ENCODE measurements around the gene TXLNA.
A peak's percentile ranks its signal among the peaks of the same experiment; 100 is the strongest.

TXLNA gene

GRCh38 chr1:32215629-32216480, 36.4 kb downstream of the TXLNA start:
- peak; percentile 53 for DNase-seq

- DNase-seq, result no peak
Observed at GRCh38 chr1:32216566-32216965, 37.1 kb downstream of the TXLNA start.

DNA sequence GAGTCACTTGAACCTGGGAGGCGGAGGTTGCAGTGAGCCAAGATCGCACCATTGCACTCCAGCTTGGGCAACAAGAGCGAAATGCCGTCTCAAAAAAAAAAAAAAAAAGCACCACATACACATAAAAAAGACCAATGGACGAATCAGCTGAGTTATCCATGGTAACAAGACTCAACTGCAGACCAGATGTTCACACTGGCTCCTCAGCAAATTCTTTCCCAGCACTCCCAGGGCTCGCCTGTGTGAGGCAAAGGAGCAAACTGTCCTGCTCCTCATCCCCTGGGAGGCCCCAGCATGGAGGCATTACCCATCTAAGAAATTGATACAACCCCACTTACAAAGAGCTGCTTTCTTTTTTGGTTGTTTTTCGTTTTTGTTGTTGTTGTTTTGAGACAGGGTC, 39.5 kb downstream of the TXLNA start:
- DNase-seq, result no peak

DNA sequence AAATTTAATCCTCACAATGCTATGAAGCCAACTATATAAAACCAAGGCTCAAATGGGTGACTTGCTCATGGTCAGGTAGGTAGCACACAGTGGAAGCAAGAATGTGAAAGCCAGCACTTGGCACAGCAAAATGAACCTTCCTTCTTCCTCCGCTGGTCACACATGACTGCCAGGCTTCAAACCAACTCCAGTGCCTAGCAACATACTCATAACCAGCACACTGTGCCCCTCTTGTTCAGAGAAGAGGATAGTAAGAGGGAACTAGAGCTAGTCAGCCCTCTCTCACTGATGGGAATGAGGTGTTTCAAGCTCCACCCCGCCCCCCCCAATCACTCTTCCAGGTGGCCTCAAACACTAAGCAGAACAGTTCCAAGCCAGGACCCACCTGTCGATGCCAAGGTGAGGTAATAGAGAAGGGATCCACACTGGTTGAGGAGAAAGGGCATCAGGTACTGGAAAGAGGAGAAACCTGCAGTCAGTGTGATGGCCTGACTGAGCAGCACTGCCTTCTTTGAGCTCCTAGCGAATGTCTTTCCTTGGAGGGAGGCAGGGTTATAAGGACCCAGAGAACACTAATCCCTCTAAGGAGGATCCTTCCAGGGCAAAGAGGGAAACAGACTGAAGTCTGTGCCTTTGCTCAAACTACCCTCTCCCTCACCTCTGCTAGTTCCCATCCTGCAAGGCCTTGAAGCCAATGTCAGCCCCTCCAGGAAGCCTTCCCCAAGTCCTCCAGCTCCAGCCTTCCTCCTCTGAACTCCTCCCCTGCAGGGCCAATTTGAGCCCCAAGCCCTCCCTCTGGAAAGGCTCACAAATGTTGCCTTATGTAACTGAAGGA, 41.5 kb downstream of the TXLNA start:
- no peak for DNase-seq

GRCh38 chr1:32221581-32221979, 42.1 kb downstream of the TXLNA start:
- DNase-seq, result no peak

- DNase-seq, result peak; percentile 47
Observed at GRCh38 chr1:32221980-32222755, 42.7 kb downstream of the TXLNA start, which contains the start of the genes EIF3I and TMEM234. EIF3I (plus strand) TSS chr1:32222407; CDS start chr1:32222442, 35 bp downstream. TMEM234 (minus strand) TSS chr1:32222353; CDS start chr1:32222322, 31 bp downstream.

- DNase-seq, result no peak
Observed at GRCh38 chr1:32223683-32224082, 44.2 kb downstream of the TXLNA start.

DNA sequence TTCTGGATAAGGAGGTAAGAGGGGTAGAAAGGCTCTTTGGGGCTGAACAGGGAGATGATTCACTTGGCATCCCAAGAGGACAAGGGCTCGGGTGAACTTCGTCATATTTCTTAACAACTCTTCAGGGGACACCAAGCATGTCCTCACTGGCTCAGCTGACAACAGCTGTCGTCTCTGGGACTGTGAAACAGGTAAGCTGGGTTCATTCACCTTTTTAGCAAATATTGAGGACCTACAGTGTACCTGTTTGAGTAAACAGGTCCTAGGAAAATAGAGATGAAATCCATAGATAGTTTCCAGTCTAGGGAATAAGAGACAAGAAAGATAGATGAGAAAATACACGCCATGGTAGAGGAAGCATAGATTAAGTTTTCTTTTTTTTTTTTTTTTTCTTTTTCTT, 44.8 kb downstream of the TXLNA start:
- no peak for DNase-seq

- no peak for DNase-seq
Observed at GRCh38 chr1:32228771-32229170, 49.3 kb downstream of the TXLNA start.

- DNase-seq, result no peak
Observed at GRCh38 chr1:32231843-32232432, 52.5 kb downstream of the TXLNA start.

- DNase-seq, result no peak
Observed at GRCh38 chr1:32232558-32233304, 53.3 kb downstream of the TXLNA start.

DNA sequence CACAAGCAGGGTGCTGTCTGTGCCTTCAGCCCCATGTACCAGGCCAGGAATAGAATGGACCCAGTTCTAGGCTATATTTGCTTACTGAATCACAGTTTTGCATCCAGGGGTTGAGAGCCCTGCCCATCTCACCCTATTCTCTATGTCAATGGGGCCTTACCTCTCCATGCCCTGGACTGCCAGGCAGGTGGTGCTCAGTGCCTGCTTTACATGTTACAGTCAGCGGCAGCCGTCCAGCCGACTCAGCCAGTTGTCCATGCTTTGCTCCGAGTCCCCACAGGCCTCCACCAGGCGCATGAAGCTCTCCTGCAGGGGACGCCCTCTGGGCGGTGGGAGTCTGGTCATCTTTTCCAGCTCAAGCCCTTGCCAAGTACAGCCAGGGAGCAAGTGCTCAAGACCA, 55.3 kb downstream of the TXLNA start:
- no peak for DNase-seq

GRCh38 chr1:32239337-32239736, 59.9 kb downstream of the TXLNA start:
- no peak for DNase-seq

- no peak for DNase-seq
Observed at GRCh38 chr1:32239790-32240139, 60.3 kb downstream of the TXLNA start.

DNA sequence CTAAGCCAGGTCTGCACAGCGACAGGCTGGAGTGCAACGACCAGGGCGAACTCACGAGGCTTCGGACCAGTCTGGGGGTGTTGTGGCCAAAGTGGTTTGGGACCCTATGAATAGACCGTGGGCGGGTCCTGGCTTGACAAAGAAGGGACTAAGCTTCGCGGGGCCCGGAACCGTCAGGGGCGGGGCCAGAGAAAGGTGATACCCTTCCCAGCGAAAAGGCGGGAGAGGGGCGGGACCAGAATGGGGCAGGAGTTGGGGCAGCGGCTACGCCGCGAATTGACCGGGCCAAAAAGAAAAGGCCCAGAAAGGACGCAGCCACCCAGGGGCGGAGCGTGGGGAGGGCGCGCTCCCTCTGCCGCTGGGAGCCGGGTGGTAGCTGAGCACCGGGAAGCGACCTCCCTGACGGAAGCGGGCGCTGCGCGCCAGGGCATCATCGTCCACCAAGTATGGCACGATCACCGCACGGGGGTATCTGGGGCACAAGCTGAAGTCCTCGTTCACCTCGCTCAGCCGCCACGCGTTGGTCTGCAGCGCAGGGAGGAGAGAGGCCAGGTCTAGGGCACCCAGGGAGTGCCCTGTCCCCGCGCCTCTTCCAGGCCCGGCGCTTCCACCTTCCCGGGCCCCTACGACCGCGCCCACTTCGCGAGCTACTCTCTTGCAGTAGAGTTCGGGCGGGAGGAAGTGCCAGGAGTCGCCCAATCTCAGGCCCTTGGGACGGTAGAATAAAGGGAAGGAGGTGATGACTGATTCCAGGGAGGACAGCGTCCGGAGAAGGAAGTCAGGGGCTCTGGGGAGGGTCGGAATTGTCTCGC, 60.9 kb downstream of the TXLNA start:
- peak; percentile 34 for DNase-seq

DNA sequence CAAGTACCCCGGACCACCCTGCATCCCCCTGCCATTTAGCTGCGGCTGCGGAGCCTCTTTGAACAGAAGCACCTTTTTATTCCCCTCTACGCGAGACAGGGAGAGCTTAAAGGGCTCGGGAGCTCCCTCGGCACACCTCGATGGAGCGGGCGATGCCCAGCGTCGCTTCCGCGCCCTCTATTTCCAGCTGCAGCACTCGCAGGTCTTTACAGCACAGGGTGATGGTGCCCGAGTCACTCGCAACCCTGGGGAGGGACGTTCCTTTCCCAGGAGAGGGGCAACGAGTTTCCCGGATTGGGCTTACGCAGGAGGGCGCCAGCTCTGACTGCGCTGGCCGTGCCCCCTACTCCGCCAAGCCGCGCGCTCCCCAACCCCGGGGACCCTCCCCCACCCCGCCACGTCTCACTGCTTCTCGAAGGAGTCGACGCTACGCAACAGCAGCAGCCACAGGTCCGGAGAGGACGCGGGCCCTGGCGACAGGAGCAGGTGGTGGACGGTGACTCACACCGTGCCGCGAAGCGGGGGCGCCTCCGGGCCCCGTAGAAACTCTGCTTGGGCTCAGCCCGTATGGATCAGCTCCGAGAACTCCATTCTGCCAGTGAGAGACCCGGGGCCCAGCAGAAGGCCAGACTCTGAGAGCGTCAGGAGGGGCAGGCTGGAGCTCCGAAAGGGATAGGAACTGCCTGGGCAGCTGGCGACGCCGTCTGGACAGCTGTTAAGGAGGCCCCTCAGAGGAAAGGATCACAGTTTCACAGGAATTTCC, 61.7 kb downstream of the TXLNA start:
- DNase-seq, result no peak

- DNase-seq, result no peak
Observed at GRCh38 chr1:32242341-32242851, 62.9 kb downstream of the TXLNA start.

DNA sequence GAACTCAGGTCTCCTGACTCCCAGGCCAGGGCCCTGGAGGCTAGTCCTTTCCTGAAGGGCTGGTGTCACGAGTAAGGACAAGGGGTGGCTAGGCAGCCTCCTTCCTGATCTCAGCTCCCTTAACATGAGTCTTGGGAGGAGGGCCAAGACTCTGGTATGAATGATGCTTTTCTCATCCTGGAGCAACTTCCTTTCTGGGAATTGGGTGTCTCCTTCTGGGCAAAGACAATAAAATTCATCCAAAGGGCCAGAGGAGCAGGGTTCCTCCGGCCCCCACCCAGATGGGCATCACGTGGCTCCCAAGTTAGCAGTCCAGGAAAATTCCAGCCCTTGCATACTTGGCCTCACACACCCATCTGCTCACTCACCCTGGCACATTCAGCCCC, 67.4 kb downstream of the TXLNA start, which contains the start of gene FAM167B:
Gene FAM167B, plus strand, starts transcription at position 335 of the 386 bp plus-strand sequence. CDS start 200 bp downstream, outside the sequence.
- no peak for DNase-seq

DNA sequence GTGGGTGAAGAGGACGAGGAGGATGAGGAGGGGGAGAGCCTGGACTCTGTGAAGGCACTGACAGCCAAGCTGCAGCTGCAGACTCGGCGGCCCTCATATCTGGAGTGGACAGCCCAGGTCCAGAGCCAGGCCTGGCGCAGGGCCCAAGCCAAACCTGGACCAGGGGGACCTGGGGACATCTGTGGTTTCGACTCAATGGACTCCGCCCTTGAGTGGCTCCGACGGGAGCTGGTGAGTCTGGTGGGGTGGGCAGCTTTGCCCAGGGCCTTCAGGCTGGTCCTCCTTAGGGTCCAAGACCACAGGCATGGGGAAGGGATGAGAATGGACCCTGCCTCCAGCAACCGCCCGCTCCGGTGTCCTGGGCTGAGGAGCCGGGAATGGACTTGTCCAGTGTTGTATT, 68.0 kb downstream of the TXLNA start:
- DNase-seq, result no peak

Data from NCI-H2029 treated with DMSO at 0.1 percent for 48 hours (cell line).